Fibroblast of upper back skin (primary cell): ENCODE data around the gene ASCC2.
A peak's percentile ranks its signal among the peaks of the same experiment; 100 is the strongest.
"Not testable (repeated sequence)": the region's sequence is repeated elsewhere in the genome, so short reads cannot be mapped to it uniquely, and the experiment has no call there.

Source experiments
- DNase-seq: peaks from one replicate; pipeline ENCODE4 v3.0.0-alpha.2; 2013

Gene ASCC2, protein sequence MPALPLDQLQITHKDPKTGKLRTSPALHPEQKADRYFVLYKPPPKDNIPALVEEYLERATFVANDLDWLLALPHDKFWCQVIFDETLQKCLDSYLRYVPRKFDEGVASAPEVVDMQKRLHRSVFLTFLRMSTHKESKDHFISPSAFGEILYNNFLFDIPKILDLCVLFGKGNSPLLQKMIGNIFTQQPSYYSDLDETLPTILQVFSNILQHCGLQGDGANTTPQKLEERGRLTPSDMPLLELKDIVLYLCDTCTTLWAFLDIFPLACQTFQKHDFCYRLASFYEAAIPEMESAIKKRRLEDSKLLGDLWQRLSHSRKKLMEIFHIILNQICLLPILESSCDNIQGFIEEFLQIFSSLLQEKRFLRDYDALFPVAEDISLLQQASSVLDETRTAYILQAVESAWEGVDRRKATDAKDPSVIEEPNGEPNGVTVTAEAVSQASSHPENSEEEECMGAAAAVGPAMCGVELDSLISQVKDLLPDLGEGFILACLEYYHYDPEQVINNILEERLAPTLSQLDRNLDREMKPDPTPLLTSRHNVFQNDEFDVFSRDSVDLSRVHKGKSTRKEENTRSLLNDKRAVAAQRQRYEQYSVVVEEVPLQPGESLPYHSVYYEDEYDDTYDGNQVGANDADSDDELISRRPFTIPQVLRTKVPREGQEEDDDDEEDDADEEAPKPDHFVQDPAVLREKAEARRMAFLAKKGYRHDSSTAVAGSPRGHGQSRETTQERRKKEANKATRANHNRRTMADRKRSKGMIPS

DNA sequence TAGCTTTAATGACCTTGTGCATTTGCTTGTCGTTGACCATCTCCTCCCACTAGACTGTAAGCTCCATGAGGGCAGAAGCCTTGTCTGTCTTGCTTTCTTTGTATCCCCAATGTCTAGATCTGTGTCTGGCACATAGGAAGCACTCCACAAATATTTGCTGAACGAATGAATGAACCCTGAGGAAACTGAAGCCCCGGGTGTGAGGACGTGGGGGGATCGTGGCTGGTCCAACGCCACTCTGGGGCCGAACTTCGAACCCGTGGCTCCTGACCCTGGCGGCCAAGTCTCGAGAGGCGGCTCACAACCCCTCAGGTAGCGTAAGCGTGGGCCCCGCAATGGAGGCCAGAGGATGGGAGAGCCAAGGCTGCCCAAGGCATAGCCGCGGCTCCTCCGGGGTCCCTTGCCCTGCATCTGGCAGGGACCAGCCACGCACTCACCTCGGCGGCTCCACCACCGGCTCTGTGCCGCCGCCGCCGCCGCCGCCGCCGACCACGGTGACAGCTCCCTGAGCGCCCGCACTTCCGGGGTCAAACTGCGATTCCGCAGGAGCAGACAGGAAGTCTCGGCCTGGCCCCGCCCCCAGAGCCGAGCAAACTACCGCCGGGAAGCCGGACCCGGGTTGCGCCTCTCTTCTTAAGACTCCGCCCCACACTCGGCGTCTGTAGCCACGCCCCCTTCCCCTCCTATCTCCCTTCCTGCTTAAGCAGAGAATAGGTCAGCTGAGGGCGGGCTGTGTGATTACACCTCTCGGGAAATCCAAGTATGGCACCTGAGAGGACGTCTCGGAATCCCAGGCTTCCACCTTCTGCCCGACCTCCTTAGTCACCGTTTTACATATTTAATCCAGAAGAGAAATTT, at the start of gene ASCC2:
Gene ASCC2, minus strand, starts transcription at position 534 of the 858 bp plus-strand sequence. CDS start 5,949 bp downstream, outside the sequence.
- peak; percentile 96 for DNase-seq

DNA sequence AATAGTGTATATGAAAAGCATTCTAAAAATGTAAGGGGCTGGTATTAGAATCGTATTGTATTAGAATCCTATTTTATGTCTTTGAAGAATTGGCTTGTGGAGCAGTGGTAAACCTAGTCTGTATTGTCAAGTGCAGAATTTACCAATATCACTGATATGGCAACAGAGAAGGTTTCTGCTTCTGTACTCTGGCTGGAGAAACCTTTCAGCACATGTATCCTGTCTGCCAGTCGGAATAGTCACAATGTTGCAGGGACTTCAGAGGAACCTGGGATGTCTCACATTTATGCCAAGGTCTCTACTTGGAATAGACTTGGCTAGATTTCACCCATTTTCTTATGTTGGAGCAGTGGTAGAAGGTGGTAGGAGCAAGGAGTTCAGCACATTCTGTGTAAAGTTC, 49.3 kb upstream of the ASCC2 start:
- no peak for DNase-seq

DNA sequence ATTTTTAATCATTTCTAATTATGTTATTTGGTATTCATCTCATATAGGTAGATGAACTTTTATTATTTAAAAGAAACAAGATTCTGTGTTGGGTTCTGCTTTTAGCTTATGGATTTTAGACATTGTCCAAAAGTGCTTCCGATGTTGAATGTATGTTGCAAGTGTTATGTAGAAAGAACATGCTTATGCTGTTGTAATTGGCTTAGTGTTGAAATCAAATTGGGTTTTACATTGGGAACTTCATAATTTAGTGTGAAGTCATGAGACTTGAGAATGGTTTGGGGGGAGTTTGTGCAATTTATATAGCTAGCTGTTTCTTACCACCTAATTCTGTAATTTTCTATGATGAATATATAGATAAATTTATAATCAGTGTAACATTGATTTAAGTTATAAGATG, 48.5 kb upstream of the ASCC2 start:
- no peak for DNase-seq

DNA sequence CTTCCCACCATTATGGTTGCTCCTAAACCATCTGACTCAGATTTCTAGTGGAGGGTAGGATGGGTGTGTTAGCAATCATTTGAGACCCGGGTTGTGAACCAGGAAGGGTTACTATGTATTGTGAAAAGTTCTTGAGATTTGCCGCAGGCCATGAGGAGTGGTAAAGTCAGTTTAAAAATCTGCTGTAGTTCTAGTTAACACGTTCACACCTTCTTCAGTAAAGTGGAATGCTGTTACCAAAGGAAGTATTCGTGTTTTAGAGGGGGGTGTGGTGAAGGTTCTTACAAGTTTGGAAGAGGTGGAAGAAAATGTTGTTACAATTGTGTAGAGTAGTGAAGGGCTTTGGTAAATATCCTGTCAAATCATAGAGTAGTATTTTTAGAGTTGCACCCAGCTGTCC, 47.5 kb upstream of the ASCC2 start:
- DNase-seq, result no peak

DNA sequence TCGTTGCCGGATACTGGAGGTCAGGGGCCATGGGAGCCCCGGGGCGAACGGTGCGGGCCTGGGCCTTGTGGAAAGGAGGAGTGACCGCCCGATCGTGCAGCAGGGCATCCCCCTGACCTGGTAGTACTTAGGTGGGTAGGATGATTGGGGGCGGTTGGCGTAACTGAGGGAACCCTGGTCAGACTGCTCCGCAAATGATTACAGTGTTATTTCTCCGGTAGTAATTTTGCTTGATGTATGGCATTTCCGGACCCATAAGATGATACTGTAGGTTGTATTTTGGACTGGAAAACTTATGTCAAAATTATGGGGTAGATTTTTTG, 45.7 kb upstream of the ASCC2 start:
- DNase-seq, result no peak

DNA sequence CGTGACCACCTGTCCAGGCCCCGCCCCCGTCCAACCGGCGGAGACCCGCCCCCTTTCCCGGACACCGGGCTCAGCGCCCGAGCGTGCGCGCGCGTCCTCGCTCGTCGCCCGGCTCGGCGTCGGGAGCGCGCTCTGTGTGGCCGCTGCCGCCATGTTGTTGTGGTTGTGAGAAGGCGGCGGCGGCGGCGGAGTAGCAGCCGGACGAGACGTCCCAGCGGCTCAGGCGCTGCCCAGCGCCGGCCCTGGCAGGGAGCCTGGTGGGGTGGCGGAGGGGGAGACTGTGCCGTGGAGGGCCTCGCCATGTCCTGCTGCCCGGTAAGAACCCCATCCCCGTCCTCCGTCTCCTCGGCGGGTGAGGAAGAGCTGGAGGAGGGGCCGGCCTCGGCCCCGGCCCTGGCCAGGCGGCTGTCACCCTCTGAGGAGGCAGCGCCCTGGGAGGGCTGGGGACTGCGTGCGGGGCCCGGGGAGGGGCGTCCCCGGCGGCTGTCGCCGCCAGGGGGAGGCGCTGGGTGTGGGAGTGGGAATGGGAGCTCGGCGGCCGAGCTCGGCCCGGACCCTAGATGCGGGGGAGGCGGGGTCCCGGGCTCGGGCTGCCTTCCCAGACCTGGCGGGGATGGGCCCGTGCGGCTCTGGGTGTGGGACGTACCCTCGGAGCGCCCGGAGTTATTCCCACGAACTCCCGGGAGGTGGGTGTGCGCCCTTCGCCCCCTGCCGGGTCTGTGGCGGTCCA, 45.1 kb upstream of the ASCC2 start, which contains the start of gene MTMR3:
Gene MTMR3, plus strand, starts transcription at position 130 of the 730 bp plus-strand sequence. CDS start 87,886 bp downstream, outside the sequence.
- peak; percentile 85 for DNase-seq

DNA sequence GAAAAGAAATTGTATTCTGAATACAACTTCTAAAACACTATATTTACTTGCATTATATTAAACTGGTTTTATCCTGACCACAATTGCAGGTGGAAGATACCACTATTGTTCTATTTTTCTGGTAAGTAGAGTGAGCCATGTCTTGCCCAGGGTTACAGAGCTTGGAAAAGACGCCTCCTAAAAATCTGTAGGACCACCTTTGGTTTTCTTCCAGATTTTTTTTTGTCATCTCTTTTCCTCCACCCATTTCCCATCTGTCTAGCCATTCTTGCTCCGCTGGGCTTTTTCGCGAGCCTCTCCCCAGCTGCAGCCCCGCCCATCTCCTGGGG, 44.6 kb upstream of the ASCC2 start:
- no peak for DNase-seq

DNA sequence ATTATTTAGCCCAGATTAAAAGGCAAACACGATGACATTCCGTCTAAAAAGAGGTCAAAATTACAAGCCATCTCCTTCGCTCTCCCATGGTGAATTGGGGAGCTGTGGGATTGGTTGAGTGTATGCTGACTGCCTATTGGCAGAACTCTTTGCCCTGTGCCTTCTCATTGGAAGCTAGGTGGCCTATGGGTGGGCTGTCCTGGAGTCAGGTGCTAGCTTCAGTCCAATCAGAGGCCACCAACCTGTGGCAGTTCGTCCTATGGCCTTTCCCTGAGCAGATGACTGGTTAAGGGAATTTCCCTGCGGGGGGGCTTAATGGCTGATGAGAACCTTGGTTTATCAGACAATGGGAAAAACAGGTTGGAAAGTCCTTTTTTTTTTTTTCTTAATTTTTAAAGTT, 41.7 kb upstream of the ASCC2 start:
- no peak for DNase-seq

DNA sequence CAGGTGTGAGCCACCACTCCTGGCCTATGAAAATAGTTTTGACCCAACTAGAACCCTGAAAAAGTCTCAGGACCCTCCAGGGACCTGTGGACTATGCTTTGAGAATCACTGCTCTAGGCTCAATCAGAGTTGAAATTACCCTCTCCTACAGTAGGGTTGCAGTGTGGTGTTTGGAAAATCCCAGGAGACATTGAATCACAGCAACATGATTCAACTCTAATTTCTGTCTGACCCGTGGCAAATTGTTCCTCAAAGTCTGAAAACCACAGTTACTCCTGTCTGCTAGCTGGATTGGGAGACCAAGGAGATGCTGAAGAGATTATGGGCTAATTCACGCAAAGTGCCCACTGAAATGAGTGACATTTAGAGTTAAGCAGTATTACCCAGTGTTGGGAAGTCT, 39.5 kb upstream of the ASCC2 start:
- peak; percentile 79 for DNase-seq

DNA sequence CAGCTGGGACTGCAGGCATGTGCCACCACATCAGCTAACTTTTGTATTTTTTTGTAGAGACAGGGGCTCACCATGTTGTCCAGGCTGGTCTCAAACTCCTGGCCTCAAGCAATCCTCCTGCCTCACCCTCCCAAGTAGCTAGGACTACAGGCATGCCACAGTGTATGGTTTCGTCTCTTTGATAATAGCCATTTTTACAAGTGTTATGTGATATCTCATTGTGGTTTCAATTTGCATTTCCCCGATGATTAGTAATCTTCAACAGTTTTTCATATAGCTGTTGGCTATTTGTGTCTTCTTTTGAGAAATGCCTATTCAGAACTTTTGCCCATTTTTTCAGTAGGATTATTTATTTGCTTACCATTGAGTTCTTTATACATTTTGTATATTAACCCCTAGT, 35.9 kb upstream of the ASCC2 start:
- DNase-seq, result no peak

DNA sequence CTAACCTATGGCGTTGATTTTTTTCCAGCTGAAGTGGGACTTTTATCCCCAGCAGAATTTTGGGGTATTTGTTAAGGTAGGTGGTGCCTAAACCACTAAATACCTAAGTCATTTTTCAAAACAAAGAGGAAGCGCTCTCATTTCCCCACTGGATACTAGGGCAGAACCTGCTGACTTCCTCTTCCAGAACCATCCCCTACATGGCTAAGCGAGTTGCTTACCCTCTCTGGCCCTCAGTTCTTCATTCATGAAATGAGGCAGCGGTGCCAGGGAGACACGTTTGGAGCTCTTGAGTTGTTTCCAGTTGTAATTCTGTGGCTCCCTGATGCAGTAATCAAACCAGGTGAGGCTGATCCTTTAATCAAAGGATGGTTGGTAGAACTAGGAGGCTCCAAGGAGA, 34.9 kb upstream of the ASCC2 start:
- DNase-seq, result no peak

DNA sequence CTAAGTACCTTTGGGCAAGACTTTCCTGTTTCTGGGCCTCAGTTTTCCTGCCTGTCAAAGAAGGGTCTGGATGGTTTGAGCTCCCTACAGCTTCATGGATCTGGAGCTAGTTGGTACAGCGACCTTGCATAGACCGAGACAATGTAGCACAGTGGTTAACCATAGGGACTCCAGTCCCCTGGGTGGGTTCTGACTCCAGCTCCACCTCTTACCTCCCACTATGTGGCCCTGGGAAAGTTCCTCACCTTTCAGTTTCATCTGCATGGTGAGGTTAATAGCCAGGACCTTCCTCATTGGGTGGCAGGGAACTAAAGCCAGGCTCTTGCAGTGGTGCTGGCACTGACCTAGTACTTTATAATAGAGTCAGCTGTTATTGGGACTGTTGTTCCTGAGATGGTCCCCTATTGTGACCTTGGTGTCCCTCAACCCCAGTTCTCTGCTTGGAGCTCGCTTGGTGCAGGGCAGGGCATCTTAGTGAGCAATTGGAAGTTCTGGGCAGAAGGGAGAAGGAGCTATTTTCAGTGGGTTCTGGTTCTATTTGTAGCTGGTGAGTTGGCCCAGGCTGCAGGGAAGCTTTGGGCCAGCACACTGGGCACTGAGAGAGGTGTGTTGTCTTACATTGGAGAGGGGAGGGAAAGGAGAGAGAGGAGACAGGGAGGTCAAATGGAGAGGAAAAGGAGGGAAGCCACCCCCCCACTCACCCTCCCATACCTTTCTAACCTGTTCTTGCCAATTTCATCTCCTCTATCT, 34.2 kb upstream of the ASCC2 start:
- no peak for DNase-seq

DNA sequence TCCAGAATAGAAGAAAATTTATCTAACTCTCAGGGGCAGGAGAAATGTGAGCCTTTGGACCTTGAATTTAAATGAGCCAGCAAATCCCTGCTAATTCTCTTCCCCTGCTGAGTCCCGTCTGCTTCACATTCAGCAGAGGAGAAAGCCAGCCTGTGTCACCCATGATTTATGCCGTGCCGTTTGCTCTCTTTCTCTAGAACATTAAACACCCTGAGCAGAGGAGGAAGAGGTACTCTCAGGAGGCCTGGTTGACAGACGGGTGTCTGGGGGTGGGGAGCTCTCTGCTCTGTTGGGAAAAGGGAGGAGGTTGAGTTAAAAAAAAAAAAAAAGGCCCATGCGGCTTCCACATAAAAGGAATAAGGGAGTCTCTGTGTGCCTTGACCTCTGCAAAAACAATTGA, 33.6 kb upstream of the ASCC2 start:
- DNase-seq, result peak; percentile 47

DNA sequence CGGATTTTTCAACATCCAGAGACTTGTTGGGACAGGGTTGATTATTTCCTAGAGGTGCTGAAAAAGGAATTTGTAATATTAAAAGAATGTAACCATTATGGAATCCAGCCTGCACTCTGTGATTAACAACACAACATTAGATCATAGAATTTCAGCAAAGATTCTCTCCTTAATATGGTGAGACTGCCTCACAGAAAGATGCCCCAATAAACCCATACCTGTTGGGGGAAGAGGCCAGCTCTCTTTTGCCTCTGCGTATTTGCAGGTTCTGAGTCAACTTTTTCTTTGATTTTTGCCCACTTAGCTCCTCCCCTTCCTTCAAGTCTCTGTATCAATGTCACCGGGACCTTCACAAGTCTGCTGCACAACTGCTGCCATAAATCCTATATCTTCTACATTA, 32.5 kb upstream of the ASCC2 start:
- peak; percentile 21 for DNase-seq

DNA sequence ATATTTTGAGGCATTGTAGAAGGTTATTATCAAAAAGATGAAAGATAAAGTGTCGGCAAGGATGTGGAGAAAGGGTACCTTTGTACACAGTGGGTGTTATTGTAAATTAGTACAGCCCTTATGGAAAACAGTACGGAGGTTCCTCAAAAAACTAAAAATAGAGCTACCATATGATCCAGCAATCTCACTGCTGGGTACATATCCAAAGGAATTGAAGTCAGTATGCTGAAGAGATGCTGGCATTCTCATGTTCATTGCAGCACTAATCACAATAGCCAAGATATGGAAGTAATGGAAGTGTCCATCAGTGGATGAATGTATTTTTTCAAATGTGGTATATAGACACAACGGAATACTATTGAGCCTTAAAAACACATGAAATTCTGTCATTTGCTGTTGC, 29.8 kb upstream of the ASCC2 start:
- no peak for DNase-seq

DNA sequence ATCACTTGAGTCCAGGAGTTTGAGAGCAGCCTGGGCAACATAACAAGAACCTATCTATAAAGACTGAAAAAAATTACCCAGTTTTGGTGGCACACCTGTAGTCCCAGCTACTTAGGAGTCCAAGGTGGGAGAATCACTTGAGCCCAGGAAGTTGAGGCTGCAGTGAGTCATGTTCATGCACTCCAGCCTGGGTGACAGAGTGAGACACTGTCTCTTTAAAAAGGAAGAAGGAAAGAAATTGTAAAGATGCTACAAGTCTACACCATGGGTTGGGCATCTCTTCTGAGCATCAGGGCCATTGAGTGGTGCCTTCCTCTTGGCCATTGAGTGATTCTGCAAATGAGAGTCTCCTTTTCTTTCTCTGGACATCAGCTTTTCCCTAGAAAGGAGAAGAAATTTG, 29.2 kb upstream of the ASCC2 start:
- no peak for DNase-seq

DNA sequence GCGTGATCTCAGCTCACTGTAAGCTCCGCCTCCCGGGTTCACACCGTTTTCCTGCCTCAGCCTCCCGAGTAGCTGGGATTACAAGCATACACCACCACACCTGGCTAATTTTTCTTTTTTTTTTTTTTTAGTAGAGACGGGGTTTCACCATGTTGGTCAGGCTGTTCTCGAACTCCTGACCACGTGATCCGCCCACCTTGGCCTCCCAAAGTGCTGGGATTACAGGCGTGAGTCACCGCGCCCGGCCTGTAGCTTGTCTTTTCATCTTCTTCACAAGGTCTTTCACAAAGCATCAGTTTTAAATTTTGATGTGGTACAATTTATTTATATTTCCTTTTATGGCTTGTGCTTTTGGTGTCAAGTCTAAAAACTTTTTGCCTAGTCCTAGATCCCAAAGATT, 27.5 kb upstream of the ASCC2 start:
- not testable (repeated sequence) for DNase-seq

DNA sequence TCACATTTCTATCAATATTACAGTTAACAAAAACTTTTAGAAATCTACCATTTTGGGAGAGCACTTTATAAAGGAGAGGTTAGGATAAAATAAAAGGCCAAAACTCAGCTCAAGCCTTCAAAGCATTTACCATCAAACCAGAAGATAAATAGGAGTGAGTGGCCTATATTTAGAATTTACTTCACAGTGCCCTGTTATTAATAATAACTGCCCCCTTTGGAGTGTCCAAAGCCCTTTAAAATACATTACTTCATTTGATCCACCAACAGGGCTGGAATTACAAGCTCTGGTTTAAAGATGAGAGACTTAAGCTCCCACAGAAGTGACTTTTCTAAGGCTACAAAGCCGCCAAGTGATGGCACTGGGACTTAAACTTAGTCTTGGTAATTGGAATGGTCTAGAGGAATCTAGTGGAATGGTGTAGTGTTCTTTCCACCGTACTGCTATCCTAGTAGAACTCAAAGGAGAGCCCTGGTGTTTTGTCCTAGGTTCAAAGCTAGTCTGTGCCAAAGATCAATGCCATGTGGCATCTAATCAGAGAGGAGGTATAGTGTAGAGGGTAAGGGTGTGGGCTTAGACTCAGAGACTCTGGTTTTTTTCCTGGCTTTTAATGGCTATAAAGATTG, 23.7 kb upstream of the ASCC2 start:
- DNase-seq, result no peak

DNA sequence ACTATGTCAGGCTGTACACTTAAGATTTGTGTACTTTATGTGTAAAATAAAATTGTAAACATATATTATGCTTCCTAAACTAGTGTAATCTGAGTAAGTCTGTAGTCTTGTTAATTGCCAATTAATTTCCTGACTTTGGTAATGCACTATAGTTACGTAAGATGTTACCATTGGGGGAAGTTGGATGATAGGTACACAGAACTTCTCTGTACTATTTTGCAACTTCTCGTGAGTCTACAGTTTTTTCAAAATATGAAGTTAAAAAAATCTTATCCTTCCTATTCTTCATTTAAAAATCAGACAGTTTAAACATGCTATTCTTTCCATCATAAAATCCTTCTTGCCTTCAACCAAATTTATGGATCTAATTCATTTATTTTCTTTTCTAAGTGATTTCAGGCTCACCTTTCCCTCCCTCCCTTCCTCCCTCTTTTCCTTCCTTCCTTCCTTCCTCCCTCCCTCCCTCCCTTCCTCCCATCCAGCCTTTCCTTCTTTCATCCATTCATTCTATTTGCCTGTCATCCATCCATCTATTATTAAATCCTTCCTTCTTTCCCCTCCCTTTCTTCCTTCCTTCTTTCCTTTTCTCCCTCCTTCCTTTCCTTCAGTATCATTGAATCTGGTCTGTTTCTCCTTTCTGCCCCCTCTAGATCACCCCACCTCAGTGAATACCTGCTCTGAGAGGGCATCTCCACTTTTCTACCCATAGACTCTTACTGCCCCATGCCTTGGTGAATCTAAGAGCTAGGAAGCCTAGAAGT, 22.1 kb upstream of the ASCC2 start:
- DNase-seq, result no peak

DNA sequence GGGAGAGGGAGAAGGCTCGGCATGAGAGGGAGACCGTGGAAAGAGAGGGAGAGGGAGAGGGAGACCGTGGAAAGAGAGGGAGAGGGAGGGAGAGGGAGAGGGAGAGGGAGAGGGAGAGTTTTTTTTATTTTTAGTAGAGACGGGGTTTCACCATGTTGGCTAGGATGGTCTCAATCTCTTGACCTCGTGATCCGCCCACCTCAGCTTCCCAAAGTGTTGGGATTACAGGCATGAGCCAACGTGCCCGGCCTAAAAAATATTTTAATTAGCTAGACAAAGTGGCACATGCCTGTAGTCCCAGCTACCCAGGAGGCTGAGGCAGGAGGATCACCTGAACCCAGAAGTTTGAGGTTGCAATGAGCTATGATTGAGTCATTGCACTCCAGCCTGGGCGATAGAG, 21.0 kb upstream of the ASCC2 start:
- not testable (repeated sequence) for DNase-seq

DNA sequence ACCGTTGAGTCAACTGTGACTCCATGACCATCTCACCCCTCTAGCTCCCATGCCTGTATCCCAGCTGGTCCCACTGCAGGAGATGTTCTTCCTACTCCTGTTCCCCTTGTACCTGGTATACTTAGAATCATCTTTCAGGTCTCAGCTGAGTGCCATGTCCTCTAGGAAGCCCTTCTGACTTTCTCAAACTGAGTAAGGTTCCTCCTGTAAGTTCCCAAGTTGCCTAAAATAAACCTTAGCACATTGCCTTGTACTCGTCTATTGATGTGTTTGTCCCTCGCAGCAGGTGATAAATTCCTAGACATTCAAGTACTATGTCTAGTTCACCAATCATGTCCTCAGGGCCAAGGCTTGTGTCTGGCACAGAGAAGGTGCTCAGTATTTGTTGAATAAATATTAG, 18.4 kb upstream of the ASCC2 start:
- DNase-seq, result no peak
